Neural cell (in vitro differentiated cells): ENCODE measurements around the gene OARD1. TPM values are rescaled to one million over a fixed set of nuclear protein-coding genes. Genes with fewer than 3 reads are reported as not detected.

Experiments used
- H2AFZ ChIP-seq: fragments of 200-600, 300-800 bp; sonication (generic), shearing (Covaris generic); 2 replicates; pipeline ENCODE4 v1.6.0; 2014; ENCODE audit warnings: low read depth, mild to moderate bottlenecking, antibody characterized with exemption, low read length, moderate library complexity
- H3F3A ChIP-seq: fragments of 200-600 bp; shearing (Covaris generic); 2 replicates; pipeline ENCODE4 v1.6.1; 2016; ENCODE audit warnings: mild to moderate bottlenecking, moderate library complexity, mixed read lengths, antibody characterized with exemption, low read length; ENCODE audit not compliant: insufficient read depth, poor library complexity, severe bottlenecking
- H3K27ac ChIP-seq: fragments of 200-600, 300-800 bp; sonication (generic), shearing (Covaris generic); 2 replicates; pipeline ENCODE4 v1.5.1; 2014; ENCODE audit warnings: mild to moderate bottlenecking, low read length, moderate library complexity
- H3K27me3 ChIP-seq: fragments of 300-800, 200-600 bp; sonication (generic), shearing (Covaris generic); 2 replicates; pipeline ENCODE4 v1.6.0; 2014; ENCODE audit warnings: mild to moderate bottlenecking, low read depth, low read length, moderate library complexity; ENCODE audit not compliant: insufficient read depth
- H3K36me3 ChIP-seq: fragments of 300-800, 200-600 bp; sonication (generic), shearing (Covaris generic); 2 replicates; pipeline ENCODE4 v1.5.1; 2014; ENCODE audit warnings: mild to moderate bottlenecking, antibody characterized with exemption, low read length, moderate library complexity; ENCODE audit not compliant: insufficient read depth
- H3K4me2 ChIP-seq: fragments of 300-800, 200-600 bp; sonication (generic), shearing (Covaris generic); 2 replicates; pipeline ENCODE4 v1.6.0; 2014; ENCODE audit warnings: mild to moderate bottlenecking, low read length
- H3K4me3 ChIP-seq: fragments of 300-800, 200-600 bp; sonication (generic), shearing (Covaris generic); 2 replicates; pipeline ENCODE4 v1.5.1; 2014; ENCODE audit warnings: mild to moderate bottlenecking, low read length, moderate library complexity
- H3K79me2 ChIP-seq: fragments of 200-600 bp; shearing (Covaris generic); replicated peaks from 2 replicates; pipeline ENCODE4 v1.6.0; 2014; ENCODE audit warnings: mild to moderate bottlenecking, low read length, moderate library complexity; ENCODE audit not compliant: insufficient read depth
- H3K9ac ChIP-seq: fragments of 300-800, 200-600 bp; sonication (generic), shearing (Covaris generic); 2 replicates; pipeline ENCODE4 v1.6.1; 2016; ENCODE audit warnings: mild to moderate bottlenecking, low read length, mixed read lengths
- H3K9me2 ChIP-seq: fragments of 200-600 bp; shearing (Covaris generic); 2 replicates; pipeline ENCODE4 v1.6.1; 2016; ENCODE audit warnings: mild to moderate bottlenecking, low read length, mixed read lengths; ENCODE audit not compliant: insufficient read depth
- H3K9me3 ChIP-seq: fragments of 200-600, 300-800 bp; sonication (generic), shearing (Covaris generic); 2 replicates; pipeline ENCODE4 v1.6.1; 2016; ENCODE audit warnings: mild to moderate bottlenecking, mixed run types, low read length, moderate library complexity, mixed read lengths
- H4K20me1 ChIP-seq: fragments of 200-600 bp; shearing (Covaris generic); 2 replicates; pipeline ENCODE4 v1.6.1; 2016; ENCODE audit warnings: mild to moderate bottlenecking, mixed run types; ENCODE audit not compliant: insufficient read depth
- CTCF ChIP-seq: fragments of 450-650 bp; IDR thresholded peaks from 2 replicates; pipeline ENCODE4 v1.5.1; 2014; ENCODE audit warnings: antibody characterized with exemption, mild to moderate bottlenecking, moderate library complexity; ENCODE audit not compliant: poor library complexity, severe bottlenecking
- EP300 ChIP-seq: fragments of 450-650 bp; conservative IDR thresholded peaks from 2 replicates; pipeline ENCODE4 v1.6.1; 2014; ENCODE audit warnings: antibody characterized with exemption, mild to moderate bottlenecking, moderate library complexity; ENCODE audit not compliant: poor library complexity, severe bottlenecking
- EZH2 ChIP-seq: fragments of 200-600, 300-800 bp; shearing (Covaris generic), sonication (generic); IDR thresholded peaks from 2 replicates; pipeline ENCODE4 v1.6.1; 2014; ENCODE audit warnings: antibody characterized with exemption, low read length, borderline replicate concordance, mild to moderate bottlenecking; ENCODE audit not compliant: insufficient read depth, poor library complexity, severe bottlenecking
- MXI1 ChIP-seq: fragments of 450-650 bp; conservative IDR thresholded peaks from 2 replicates; pipeline ENCODE4 v1.6.1; 2014; ENCODE audit warnings: antibody characterized with exemption, mild to moderate bottlenecking; ENCODE audit not compliant: poor library complexity, severe bottlenecking
- POLR2AphosphoS5 ChIP-seq: IDR thresholded peaks from 2 replicates; pipeline ENCODE4 v1.6.1; 2012
- RAD21 ChIP-seq: fragments of 450-650 bp; conservative IDR thresholded peaks from 2 replicates; pipeline ENCODE4 v1.6.1; 2014; ENCODE audit warnings: antibody characterized with exemption, mild to moderate bottlenecking, moderate library complexity
- SMC3 ChIP-seq: fragments of 450-650 bp; conservative IDR thresholded peaks from 2 replicates; pipeline ENCODE4 v1.6.1; 2014; ENCODE audit warnings: antibody characterized with exemption, mild to moderate bottlenecking, moderate library complexity; ENCODE audit not compliant: poor library complexity
- TAF1 ChIP-seq: IDR thresholded peaks from 2 replicates; pipeline ENCODE4 v1.6.1; 2012; ENCODE audit warnings: low read depth
- polyA plus RNA-seq: library from polyadenylated mRNA; depleted of rRNA; stranded (reverse); fragments of >200 nt; gene quantifications from 2 replicates; pipeline ENCODE4 v1.2.3, GENCODE V29; 2014
- TF ChIP-seq, protein P1 (sequence below): IDR thresholded peaks from 2 replicates; pipeline ENCODE4 v1.6.1; 2012; ENCODE audit warnings: borderline replicate concordance

The OARD1 gene
- polyA plus RNA-seq, 1 donor from 2014 or later = 38.7 TPM

- no peaks in the 10 kb centered on the region for H3K27me3 ChIP-seq
- H2AFZ ChIP-seq = no peak overlapping the region
- H3K9ac ChIP-seq = no peak overlapping the region
- no peaks in the 10 kb centered on the region for H3K9me3 ChIP-seq
- no peak overlapping the region for H3K27ac ChIP-seq
- H3F3A ChIP-seq = no peaks in the 10 kb centered on the region
- TF ChIP-seq CTCF (no peak), MXI1 (no peak), EP300 (no peak), SMC3 (no peak), TAF1 (no peak), RAD21 (no peak), POLR2AphosphoS5 (no peak), EZH2 (no peak)
- TF ChIP-seq, protein P1, sequence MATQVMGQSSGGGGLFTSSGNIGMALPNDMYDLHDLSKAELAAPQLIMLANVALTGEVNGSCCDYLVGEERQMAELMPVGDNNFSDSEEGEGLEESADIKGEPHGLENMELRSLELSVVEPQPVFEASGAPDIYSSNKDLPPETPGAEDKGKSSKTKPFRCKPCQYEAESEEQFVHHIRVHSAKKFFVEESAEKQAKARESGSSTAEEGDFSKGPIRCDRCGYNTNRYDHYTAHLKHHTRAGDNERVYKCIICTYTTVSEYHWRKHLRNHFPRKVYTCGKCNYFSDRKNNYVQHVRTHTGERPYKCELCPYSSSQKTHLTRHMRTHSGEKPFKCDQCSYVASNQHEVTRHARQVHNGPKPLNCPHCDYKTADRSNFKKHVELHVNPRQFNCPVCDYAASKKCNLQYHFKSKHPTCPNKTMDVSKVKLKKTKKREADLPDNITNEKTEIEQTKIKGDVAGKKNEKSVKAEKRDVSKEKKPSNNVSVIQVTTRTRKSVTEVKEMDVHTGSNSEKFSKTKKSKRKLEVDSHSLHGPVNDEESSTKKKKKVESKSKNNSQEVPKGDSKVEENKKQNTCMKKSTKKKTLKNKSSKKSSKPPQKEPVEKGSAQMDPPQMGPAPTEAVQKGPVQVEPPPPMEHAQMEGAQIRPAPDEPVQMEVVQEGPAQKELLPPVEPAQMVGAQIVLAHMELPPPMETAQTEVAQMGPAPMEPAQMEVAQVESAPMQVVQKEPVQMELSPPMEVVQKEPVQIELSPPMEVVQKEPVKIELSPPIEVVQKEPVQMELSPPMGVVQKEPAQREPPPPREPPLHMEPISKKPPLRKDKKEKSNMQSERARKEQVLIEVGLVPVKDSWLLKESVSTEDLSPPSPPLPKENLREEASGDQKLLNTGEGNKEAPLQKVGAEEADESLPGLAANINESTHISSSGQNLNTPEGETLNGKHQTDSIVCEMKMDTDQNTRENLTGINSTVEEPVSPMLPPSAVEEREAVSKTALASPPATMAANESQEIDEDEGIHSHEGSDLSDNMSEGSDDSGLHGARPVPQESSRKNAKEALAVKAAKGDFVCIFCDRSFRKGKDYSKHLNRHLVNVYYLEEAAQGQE = no peak
- no peaks in the 10 kb centered on the region for H3K79me2 ChIP-seq
- no peak overlapping the region for H3K4me2 ChIP-seq
- H4K20me1 ChIP-seq = no peaks in the 10 kb centered on the region
- no peak overlapping the region for H3K4me3 ChIP-seq
- no peaks in the 10 kb centered on the region for H3K36me3 ChIP-seq
- no peaks in the 10 kb centered on the region for H3K9me2 ChIP-seq
Observed at GRCh38 chr6:41058783-41059181, 13.4 kb downstream of the OARD1 start.

GRCh38 chr6:41056768-41057490 lies 15.2 kb downstream of the OARD1 start:
- Histone ChIP-seq H3K9me2 (no peaks in the 10 kb centered on the region), H3K79me2 (no peaks in the 10 kb centered on the region), H3K4me2 (no peak overlapping the region), H3K27ac (no peak overlapping the region), H3K36me3 (no peaks in the 10 kb centered on the region), H3K9ac (no peak overlapping the region), H3K9me3 (no peaks in the 10 kb centered on the region), H3F3A (no peaks in the 10 kb centered on the region), H2AFZ (no peak overlapping the region), H3K27me3 (no peaks in the 10 kb centered on the region), H4K20me1 (no peaks in the 10 kb centered on the region), H3K4me3 (no peak overlapping the region)
- no peak for TF ChIP-seq CTCF
- TF ChIP-seq EZH2 = no peak
- no peak for TF ChIP-seq EP300
